Cardiac atrium fibroblast (primary cell): ENCODE measurements around the gene SHFL. TPM values are rescaled to one million over a fixed set of nuclear protein-coding genes. Genes with fewer than 3 reads are reported as not detected.

Source experiments
- total RNA-seq: library from RNA; depleted of rRNA; stranded (reverse); fragments of >200 nt; gene quantifications from 2 replicates; pipeline ENCODE4 v1.2.3, GENCODE V29; 2015

Gene SHFL
- total RNA-seq, result 25.6 and 27.6 TPM in 2 replicates

GRCh38 chr19:10085641-10086590 is at the start of gene SHFL:
Gene SHFL (plus strand): TSS chr19:10086317. CDS start chr19:10086428, 111 bp downstream.

DNA sequence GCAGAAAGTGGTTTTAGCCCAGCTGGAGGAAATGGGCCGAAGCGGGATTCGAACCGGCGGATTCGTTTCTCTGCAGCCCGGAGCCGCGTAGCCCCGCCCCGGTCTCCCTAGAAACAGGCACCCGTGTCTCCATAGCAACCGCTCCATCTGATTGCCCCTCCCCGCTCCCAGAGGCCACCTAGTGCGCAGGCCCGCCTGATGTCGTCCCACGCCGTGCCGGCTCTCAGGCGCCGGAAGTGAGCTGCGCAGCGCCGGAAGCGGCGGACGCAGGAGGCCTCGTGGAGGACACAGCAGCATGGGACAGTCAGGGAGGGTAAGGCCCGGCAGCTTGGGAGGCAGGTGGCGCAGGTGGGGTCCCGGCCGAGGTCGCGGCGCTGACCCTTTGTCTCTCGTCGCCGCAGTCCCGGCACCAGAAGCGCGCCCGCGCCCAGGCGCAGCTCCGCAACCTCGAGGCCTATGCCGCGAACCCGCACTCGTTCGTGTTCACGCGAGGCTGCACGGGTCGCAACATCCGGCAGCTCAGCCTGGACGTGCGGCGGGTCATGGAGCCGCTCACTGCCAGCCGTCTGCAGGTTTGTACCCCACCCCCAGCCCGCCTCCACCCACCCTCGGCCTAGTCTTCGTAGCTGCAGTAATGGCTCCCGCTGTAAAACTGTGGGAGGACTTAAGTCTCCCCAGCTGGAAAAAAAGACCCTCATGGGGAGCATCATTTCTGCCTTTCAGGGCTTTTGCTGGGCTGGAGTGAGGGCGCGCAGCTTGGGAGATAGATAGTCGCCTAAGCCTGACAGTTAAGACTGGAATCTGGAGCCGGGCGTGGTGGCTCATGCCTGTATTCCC is 20.2 kb downstream of the SHFL start, which contains the start of gene PPAN:
PPAN (plus strand) TSS at position 263 of the 837 bp plus-strand sequence; CDS start at position 296, 33 bp downstream.

DNA sequence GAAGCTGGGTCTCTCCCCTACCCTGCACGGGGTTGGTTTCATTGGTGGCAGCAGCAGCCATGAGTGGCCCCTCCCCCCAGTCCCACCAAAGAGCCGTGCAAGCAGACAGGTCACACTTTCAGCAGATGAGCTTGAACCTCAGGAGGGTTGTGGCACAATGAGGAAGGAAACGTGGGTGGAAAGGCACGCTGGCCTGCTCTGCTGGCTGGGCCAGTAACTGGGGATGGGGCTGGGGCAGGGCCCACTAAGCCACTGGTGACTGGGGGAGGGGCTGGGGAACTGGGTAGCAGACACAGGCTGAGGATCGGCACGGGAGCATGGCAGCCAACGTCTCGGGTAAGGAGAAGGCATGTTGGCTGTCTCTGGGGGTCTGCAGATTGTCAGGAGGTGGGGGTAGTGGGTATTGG is 25.3 kb downstream of the SHFL start, which contains the start of gene P2RY11:
P2RY11 (plus strand) TSS at position 289 of the 407 bp plus-strand sequence; CDS start at position 318, 29 bp downstream.

Other genes with a start within 250 kb of the SHFL start
- 12.0 and 53.4 TPM in 2 replicates for gene OLFM2, start 149.8 kb upstream of the SHFL start, total RNA-seq
- 70.0 and 81.8 TPM in 2 replicates for gene COL5A3, start 75.8 kb upstream of the SHFL start, total RNA-seq
- gene RDH8, start 72.8 kb upstream of the SHFL start, total RNA-seq, result not detected in 2 replicates
- gene ANGPTL6, start 16.4 kb downstream of the SHFL start, total RNA-seq, result 0.32 and 0.54 TPM in 2 replicates
- gene PPAN, start 20.0 kb downstream of the SHFL start, total RNA-seq, result 37.5 and 44.7 TPM in 2 replicates
- gene P2RY11, start 25.4 kb downstream of the SHFL start, total RNA-seq, result 2.6 and 3.2 TPM in 2 replicates
- gene EIF3G, start 33.6 kb downstream of the SHFL start, total RNA-seq, result 244 and 249 TPM in 2 replicates
- gene DNMT1, start 108.6 kb downstream of the SHFL start, total RNA-seq, result 38.2 and 46.0 TPM in 2 replicates
- gene S1PR2, start 145.0 kb downstream of the SHFL start, total RNA-seq, result 15.6 and 16.6 TPM in 2 replicates
- 73.3 and 77.8 TPM in 2 replicates for gene MRPL4, start 165.9 kb downstream of the SHFL start, total RNA-seq
- 28.7 and 97.0 TPM in 2 replicates for gene ICAM1, start 184.8 kb downstream of the SHFL start, total RNA-seq
- 0.49 and 0.90 TPM in 2 replicates for gene ICAM4, start 200.6 kb downstream of the SHFL start, total RNA-seq
- gene ICAM5, start 203.6 kb downstream of the SHFL start, total RNA-seq, result 4.5 and 6.9 TPM in 2 replicates
- gene ZGLP1, start 223.5 kb downstream of the SHFL start, total RNA-seq, result 0.18 TPM in 1 of 2 replicates, not detected in the other
- 8.9 and 22.2 TPM in 2 replicates for gene FDX2, start 229.7 kb downstream of the SHFL start, total RNA-seq
- 18.1 and 22.6 TPM in 2 replicates for gene RAVER1, start 247.2 kb downstream of the SHFL start, total RNA-seq